ENCODE measurements around the gene SLX9. TPM values are rescaled to one million over a fixed set of nuclear protein-coding genes. Genes with fewer than 3 reads are reported as not detected.

SLX9 gene
- total and polyA plus RNA-seq, 9 donors: 5.6 to 24.1 (median 16.6) TPM

DNA sequence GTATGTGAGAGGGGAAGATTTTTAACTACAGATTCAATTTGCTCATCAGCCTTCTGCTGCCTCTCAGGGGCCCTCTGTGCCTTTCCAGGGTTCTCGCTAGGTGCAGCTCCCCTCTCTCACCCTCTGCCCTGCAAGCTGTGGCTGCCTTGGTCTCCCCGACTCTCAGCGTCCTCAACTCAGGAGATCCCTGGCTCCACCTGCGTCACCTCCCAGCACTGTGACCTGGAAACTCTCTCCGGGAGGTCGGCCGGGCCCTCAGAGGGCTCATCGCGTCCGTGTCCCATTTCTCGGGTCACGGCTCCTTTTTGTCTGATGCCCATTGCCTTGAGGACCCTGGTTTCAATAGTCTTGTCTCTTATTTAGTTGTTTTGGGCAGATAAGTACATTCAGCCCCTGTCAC lies 71.0 kb downstream of the SLX9 start:
- no peaks in the 10 kb centered on the region for H3K36me3 ChIP-seq
- no peak overlapping the region for H3K27ac ChIP-seq
- intact Hi-C loops (cut with DNase I): no loop called here
- H3K4me3 ChIP-seq: no peak overlapping the region
- H3K9me3 ChIP-seq: no peaks in the 10 kb centered on the region
- 93 to 96% (median 95%) methylated on average over 12 of the region's 12 CpGs for WGBS, 3 donors
- no peaks in the 10 kb centered on the region for H3K27me3 ChIP-seq
- no peaks in the 10 kb centered on the region for H3K4me1 ChIP-seq (ENCODE audit: insufficient read depth)
- peak in 1 of 5 donors; percentile 5 for DNase-seq
- TF ChIP-seq, protein P1, sequence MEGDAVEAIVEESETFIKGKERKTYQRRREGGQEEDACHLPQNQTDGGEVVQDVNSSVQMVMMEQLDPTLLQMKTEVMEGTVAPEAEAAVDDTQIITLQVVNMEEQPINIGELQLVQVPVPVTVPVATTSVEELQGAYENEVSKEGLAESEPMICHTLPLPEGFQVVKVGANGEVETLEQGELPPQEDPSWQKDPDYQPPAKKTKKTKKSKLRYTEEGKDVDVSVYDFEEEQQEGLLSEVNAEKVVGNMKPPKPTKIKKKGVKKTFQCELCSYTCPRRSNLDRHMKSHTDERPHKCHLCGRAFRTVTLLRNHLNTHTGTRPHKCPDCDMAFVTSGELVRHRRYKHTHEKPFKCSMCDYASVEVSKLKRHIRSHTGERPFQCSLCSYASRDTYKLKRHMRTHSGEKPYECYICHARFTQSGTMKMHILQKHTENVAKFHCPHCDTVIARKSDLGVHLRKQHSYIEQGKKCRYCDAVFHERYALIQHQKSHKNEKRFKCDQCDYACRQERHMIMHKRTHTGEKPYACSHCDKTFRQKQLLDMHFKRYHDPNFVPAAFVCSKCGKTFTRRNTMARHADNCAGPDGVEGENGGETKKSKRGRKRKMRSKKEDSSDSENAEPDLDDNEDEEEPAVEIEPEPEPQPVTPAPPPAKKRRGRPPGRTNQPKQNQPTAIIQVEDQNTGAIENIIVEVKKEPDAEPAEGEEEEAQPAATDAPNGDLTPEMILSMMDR (IDR thresholded peaks at IDR 0.05): no peak
- TF ChIP-seq EP300 (IDR thresholded peaks at IDR 0.05) (no peak), POLR2A (IDR thresholded peaks at IDR 0.05) (no peak)

DNA sequence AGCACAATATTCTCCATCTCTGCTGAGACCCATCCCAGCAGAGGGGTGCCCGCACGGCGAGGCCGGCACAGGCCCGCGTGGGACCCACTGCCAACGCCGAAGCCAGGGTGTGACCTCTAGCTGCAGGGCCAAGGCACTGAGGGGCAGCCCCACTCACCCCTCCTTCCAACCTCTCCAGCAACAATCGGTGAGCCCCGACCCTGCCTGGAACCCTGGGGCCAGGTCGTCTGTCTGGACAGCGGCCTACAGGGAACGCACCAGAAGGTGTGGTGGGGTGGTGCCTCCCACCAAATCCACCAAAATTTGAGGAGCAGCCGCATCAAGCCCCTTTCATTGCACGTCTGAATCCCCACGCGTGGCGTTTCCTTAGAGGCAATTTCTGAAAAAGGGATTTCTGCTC lies 71.6 kb downstream of the SLX9 start:
- whole genome bisulfite sequencing, 3 donors: 90 to 92% (median 92%) methylated on average over 18 of the region's 18 CpGs
- peak in 1 of 5 donors; percentile 5 for DNase-seq
- Histone ChIP-seq H3K27me3 (no peaks in the 10 kb centered on the region), H3K27ac (no peak overlapping the region), H3K4me3 (no peak overlapping the region), H3K4me1 (ENCODE audit: insufficient read depth) (no peaks in the 10 kb centered on the region), H3K9me3 (no peaks in the 10 kb centered on the region), H3K36me3 (no peaks in the 10 kb centered on the region)
- intact Hi-C loops (cut with DNase I): no loop called here
- TF ChIP-seq EP300 (IDR thresholded peaks at IDR 0.05) (no peak), POLR2A (IDR thresholded peaks at IDR 0.05) (no peak)
- TF ChIP-seq, protein P1 (IDR thresholded peaks at IDR 0.05): no peak

DNA sequence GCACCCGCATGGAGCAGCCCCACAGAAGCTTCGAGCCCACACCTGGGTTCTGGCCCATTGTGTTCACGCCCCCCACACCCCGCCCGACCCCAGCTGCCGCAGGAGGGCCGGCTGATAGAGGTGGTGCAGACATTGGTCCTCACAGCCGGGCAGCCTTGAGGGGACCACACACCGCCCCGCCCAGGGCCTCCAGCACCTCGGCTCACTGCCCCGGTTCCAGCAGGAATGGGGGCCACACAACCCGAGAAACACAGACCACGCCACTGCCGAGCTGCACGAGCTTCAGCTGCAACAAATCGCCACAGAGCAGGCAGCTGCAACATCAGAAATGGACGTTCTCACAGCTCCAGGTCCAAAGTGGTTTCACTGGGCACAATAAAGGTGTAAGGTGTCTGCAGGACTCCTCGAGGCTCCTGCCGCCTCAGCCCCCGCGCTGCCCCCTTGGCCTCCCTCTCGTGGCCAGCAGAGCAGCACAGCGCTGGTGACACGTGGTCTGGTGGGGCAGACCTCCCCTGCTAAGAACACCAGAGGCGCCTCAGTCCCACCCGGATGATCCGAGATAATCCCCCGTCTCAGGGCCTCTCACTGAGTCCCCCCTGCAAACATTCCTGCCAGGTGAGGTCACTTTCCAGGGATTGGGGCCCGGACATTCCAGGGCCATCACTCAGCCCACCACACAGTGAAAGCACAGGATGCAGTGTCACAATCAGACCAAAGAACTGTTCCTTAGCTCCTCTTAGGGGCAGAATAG lies 72.3 kb downstream of the SLX9 start:
- no peaks in the 10 kb centered on the region for H3K4me1 ChIP-seq (ENCODE audit: insufficient read depth)
- no peaks in the 10 kb centered on the region for H3K36me3 ChIP-seq
- H3K27me3 ChIP-seq: no peaks in the 10 kb centered on the region
- no peak overlapping the region for H3K27ac ChIP-seq
- peak; percentile 10 to 37 (median 12) for DNase-seq
- no peak overlapping the region for H3K4me3 ChIP-seq
- intact Hi-C loops (cut with DNase I): no loop called here
- 45 to 66% (median 62%) methylated on average over 25 to 30 of the region's 30 CpGs for WGBS, 3 donors
- TF ChIP-seq POLR2A (IDR thresholded peaks at IDR 0.05) (no peak), EP300 (IDR thresholded peaks at IDR 0.05) (no peak)
- TF ChIP-seq, protein P1 (IDR thresholded peaks at IDR 0.05): no peak
- H3K9me3 ChIP-seq: no peaks in the 10 kb centered on the region

DNA sequence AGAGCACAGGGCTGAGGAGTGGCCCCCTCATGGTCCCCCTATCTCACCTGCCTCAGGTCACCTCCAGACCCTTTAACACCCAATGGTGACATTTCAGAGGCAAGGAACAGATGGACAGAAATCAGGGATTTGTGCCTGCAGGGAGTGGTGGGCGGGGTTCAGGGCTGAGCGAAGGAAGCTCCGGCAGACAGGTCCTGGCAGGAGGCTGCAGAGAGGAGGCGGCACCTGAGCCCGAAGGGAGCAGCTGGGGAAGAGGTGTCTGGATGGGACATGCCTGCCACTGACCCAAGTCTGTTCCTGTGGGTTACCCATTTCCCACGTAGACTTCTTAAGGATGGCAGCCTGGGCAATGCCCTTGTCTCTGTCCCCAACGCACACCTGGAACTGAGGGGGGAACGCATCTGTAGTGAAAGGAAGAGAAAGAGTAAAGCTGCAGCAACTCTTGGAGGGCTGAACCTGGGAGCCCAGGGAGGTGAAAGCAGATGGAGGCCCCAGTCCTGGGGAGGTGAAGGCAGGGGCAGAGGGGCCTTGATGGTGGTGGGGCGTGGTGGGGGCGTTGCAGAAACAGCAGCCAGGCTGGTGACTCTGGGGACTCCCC lies 72.9 kb downstream of the SLX9 start:
- Histone ChIP-seq H3K36me3 (no peaks in the 10 kb centered on the region), H3K27ac (no peak overlapping the region), H3K27me3 (no peaks in the 10 kb centered on the region), H3K4me1 (ENCODE audit: insufficient read depth) (no peaks in the 10 kb centered on the region), H3K9me3 (no peaks in the 10 kb centered on the region), H3K4me3 (no peak overlapping the region)
- TF ChIP-seq POLR2A (IDR thresholded peaks at IDR 0.05) (no peak), EP300 (IDR thresholded peaks at IDR 0.05) (no peak)
- TF ChIP-seq, protein P1 (IDR thresholded peaks at IDR 0.05): no peak
- intact Hi-C loops (cut with DNase I): no loop called here
- 73 to 81% (median 77%) methylated on average over 10 of the region's 10 CpGs for WGBS, 3 donors
- DNase-seq: peak in 2 of 5 donors; percentile 6
